IMR-90 (cell line): Measurements from ENCODE around the gene NFATC3. TPM values are rescaled to one million over a fixed set of nuclear protein-coding genes. Genes with fewer than 3 reads are reported as not detected.

ENCODE experiments used
- ATAC-seq: fragments of 200-7000 bp; cut with Tn5 transposase; 2 replicates; pipeline ENCODE4 v1.9.1; 2020; ENCODE audit warnings: low read depth, mild to moderate bottlenecking, moderate library complexity
- BruUV-seq: library from RNA; stranded (reverse); fragments of 400-500 nt; replicated peaks from 2 replicates; lab custom pipeline; 2021; lab: Mats Ljungman, UMichigan
- CTCF ChIA-PET: fragments of 300-600 bp; formaldehyde crosslinking; extraction: SDS; loops from one replicate; lab custom pipeline; 2021; ENCODE audit warnings: antibody characterized with exemption; lab: Yijun Ruan, JAX
- POLR2A ChIA-PET: fragments of 300-600 bp; sonication (Branson Sonifier 250); formaldehyde crosslinking; loops from one replicate; lab custom pipeline; 2022; ENCODE audit warnings: antibody characterized with exemption; ENCODE audit not compliant: unreplicated experiment; lab: Charles Lee
- DNase-seq: peaks from one replicate; pipeline ENCODE4 v3.0.0; 2013
- H2AFZ ChIP-seq: replicated peaks from 2 replicates; pipeline ENCODE3; 2013; ENCODE audit warnings: low read length, mild to moderate bottlenecking; ENCODE audit not compliant: poor library complexity
- H2AK5ac ChIP-seq: 2 replicates; pipeline ENCODE4 v1.6.1; 2013; ENCODE audit warnings: low read depth, low read length, inconsistent platforms
- H2AK9ac ChIP-seq: replicated peaks from 2 replicates; pipeline ENCODE3; 2013; ENCODE audit warnings: mild to moderate bottlenecking, low read depth, low read length, moderate library complexity; ENCODE audit not compliant: poor library complexity
- H2BK120ac ChIP-seq: 2 replicates; pipeline ENCODE4 v1.6.1; 2013; ENCODE audit warnings: low read depth, low read length, inconsistent platforms
- H2BK15ac ChIP-seq: 3 replicates; pipeline ENCODE4 v1.6.1; 2013; ENCODE audit warnings: low read depth, low read length, inconsistent platforms
- H2BK20ac ChIP-seq: 2 replicates; pipeline ENCODE4 v1.6.1; 2013; ENCODE audit warnings: low read depth, mild to moderate bottlenecking, inconsistent platforms, low read length, moderate library complexity
- H2BK5ac ChIP-seq: 2 replicates; pipeline ENCODE4 v1.6.1; 2013; ENCODE audit warnings: mild to moderate bottlenecking, low read depth, low read length, inconsistent platforms; ENCODE audit not compliant: poor library complexity, severe bottlenecking
- H3K14ac ChIP-seq: replicated peaks from 2 replicates; pipeline ENCODE4 v1.6.1; 2013; ENCODE audit warnings: low read depth, low read length, inconsistent platforms
- H3K18ac ChIP-seq: 2 replicates; pipeline ENCODE4 v1.6.1; 2013; ENCODE audit warnings: low read depth, low read length, control low read depth
- H3K23ac ChIP-seq: 2 replicates; pipeline ENCODE4 v1.6.1; 2013; ENCODE audit warnings: low read depth, low read length, inconsistent platforms
- H3K27ac ChIP-seq: 2 replicates; pipeline ENCODE4 v1.5.1; 2013; ENCODE audit warnings: mild to moderate bottlenecking, control low read depth, low read length; ENCODE audit not compliant: insufficient read depth
- H3K27me3 ChIP-seq: 2 replicates; pipeline ENCODE4 v1.6.1; 2013; ENCODE audit warnings: low read length; ENCODE audit not compliant: control insufficient read depth, insufficient read depth
- H3K36me3 ChIP-seq: 2 replicates; pipeline ENCODE4 v1.6.1; 2013; ENCODE audit warnings: low read length, mixed read lengths; ENCODE audit not compliant: control insufficient read depth, insufficient read depth
- H3K4ac ChIP-seq: 2 replicates; pipeline ENCODE4 v1.6.1; 2013; ENCODE audit warnings: low read depth, low read length, inconsistent platforms
- H3K4me1 ChIP-seq: 2 replicates; pipeline ENCODE4 v1.6.1; 2013; ENCODE audit warnings: low read length, mixed read lengths; ENCODE audit not compliant: control insufficient read depth, insufficient read depth
- H3K4me2 ChIP-seq: 2 replicates; pipeline ENCODE4 v1.6.1; 2013; ENCODE audit warnings: low read depth, mild to moderate bottlenecking, control low read depth, low read length, moderate library complexity
- H3K4me3 ChIP-seq: 2 replicates; pipeline ENCODE4 v1.5.1; 2013; ENCODE audit warnings: low read depth, mild to moderate bottlenecking, control low read depth, low read length, moderate library complexity; ENCODE audit not compliant: insufficient read depth
- H3K56ac ChIP-seq: 2 replicates; pipeline ENCODE4 v1.6.1; 2013; ENCODE audit warnings: low read length, inconsistent platforms; ENCODE audit not compliant: insufficient read depth; ENCODE audit errors: extremely low read depth
- H3K79me1 ChIP-seq, 2 experiments: 2 replicates each; pipeline ENCODE4 v1.6.1; 2013; ENCODE audit warnings: low read length in 2 of 2, inconsistent platforms in 1 of 2, low read depth in 1 of 2
- H3K9ac ChIP-seq: 2 replicates; pipeline ENCODE4 v1.6.1; 2013; ENCODE audit warnings: low read depth, low read length, control low read depth
- H3K9me1 ChIP-seq: 2 replicates; pipeline ENCODE4 v1.6.1; 2013; ENCODE audit warnings: low read length, inconsistent platforms; ENCODE audit not compliant: insufficient read depth
- H3K9me3 ChIP-seq: 2 replicates; pipeline ENCODE4 v1.6.1; 2013; ENCODE audit warnings: low read length; ENCODE audit not compliant: control insufficient read depth, insufficient read depth
- H4K20me1 ChIP-seq: 2 replicates; pipeline ENCODE4 v1.6.1; 2013; ENCODE audit warnings: low read length, inconsistent platforms; ENCODE audit not compliant: insufficient read depth
- H4K5ac ChIP-seq: 2 replicates; pipeline ENCODE4 v1.6.1; 2013; ENCODE audit warnings: mild to moderate bottlenecking, low read depth, low read length, control low read depth
- H4K8ac ChIP-seq, 2 experiments: 2 replicates each; pipeline ENCODE4 v1.6.1; 2013; ENCODE audit warnings: low read depth in 2 of 2, low read length in 2 of 2, control low read depth in 1 of 2, inconsistent platforms in 1 of 2
- H4K91ac ChIP-seq: 2 replicates; pipeline ENCODE4 v1.6.1; 2013; ENCODE audit warnings: low read depth, low read length, inconsistent platforms; ENCODE audit not compliant: insufficient read depth
- BHLHE40 ChIP-seq: fragments of 150-350 bp; IDR thresholded peaks from 2 replicates; pipeline ENCODE4 v1.6.1; 2016; ENCODE audit warnings: mild to moderate bottlenecking, low read depth, low read length
- CHD1 ChIP-seq: IDR thresholded peaks from 2 replicates; pipeline ENCODE4 v1.6.1; 2012; ENCODE audit warnings: low read depth, low read length, improper control_type of control experiment
- CTCF ChIP-seq: conservative IDR thresholded peaks from 2 replicates; pipeline ENCODE4 v1.5.1; 2012; ENCODE audit warnings: mild to moderate bottlenecking, low read depth, low read length, improper control_type of control experiment
- ELK1 ChIP-seq: fragments of 150-350 bp; IDR thresholded peaks from 2 replicates; pipeline ENCODE4 v1.6.1; 2016; ENCODE audit warnings: low read depth, mild to moderate bottlenecking, low read length, moderate library complexity, borderline replicate concordance
- FOS ChIP-seq: fragments of 150-350 bp; IDR thresholded peaks from 2 replicates; pipeline ENCODE4 v1.6.1; 2016; ENCODE audit warnings: low read depth, low read length
- MAFK ChIP-seq: IDR thresholded peaks from 2 replicates; pipeline ENCODE4 v1.6.1; 2012; ENCODE audit warnings: low read depth, low read length, improper control_type of control experiment
- MAZ ChIP-seq: IDR thresholded peaks from 2 replicates; pipeline ENCODE4 v1.6.1; 2012; ENCODE audit warnings: low read depth, mild to moderate bottlenecking, low read length, improper control_type of control experiment, moderate library complexity, borderline replicate concordance
- MXI1 ChIP-seq: IDR thresholded peaks from 2 replicates; pipeline ENCODE4 v1.6.1; 2012; ENCODE audit warnings: low read depth, mild to moderate bottlenecking, low read length, moderate library complexity, borderline replicate concordance
- NFE2L2 ChIP-seq: fragments of 150-350 bp; IDR thresholded peaks from 2 replicates; pipeline ENCODE4 v1.6.1; 2016; ENCODE audit warnings: low read depth, mild to moderate bottlenecking, low read length
- POLR2A ChIP-seq: IDR thresholded peaks from 2 replicates; pipeline ENCODE4 v1.6.1; 2012; ENCODE audit warnings: mild to moderate bottlenecking, low read depth, low read length
- RAD21 ChIP-seq: IDR thresholded peaks from 2 replicates; pipeline ENCODE4 v1.6.1; 2012; ENCODE audit warnings: low read length, improper control_type of control experiment
- RCOR1 ChIP-seq: IDR thresholded peaks from 2 replicates; pipeline ENCODE4 v1.6.1; 2012; ENCODE audit warnings: mild to moderate bottlenecking, low read length, improper control_type of control experiment; ENCODE audit not compliant: insufficient replicate concordance
- RFX5 ChIP-seq: IDR thresholded peaks from 2 replicates; pipeline ENCODE4 v1.8.0; 2012; ENCODE audit warnings: low read depth, mild to moderate bottlenecking, low read length, moderate library complexity
- USF2 ChIP-seq: fragments of 150-350 bp; IDR thresholded peaks from 2 replicates; pipeline ENCODE4 v1.6.1; 2017; ENCODE audit warnings: mild to moderate bottlenecking, antibody characterized with exemption, low read length, low read depth
- WGBS, 2 experiments: methylation state at CpG; one replicate each; pipeline versions ENCODE4 v1.1.5 to v1.1.7; 2013; ENCODE audit warnings: missing lambda C conversion rate in 2 of 2; ENCODE audit not compliant: insufficient read length in 1 of 2; ENCODE audit errors: extremely low coverage in 2 of 2; 5-methylcytosine and 5-hydroxymethylcytosine counted together
- dilution Hi-C: fragments of 300-500 bp; cut with HindIII; formaldehyde crosslinking; loops from one replicate; pipeline ENCODE4 v1.14.3; 2018; ENCODE audit warnings: low sequenced_read_pairs; ENCODE audit not compliant: unreplicated experiment
- in situ Hi-C: fragments of 300-500 bp; cut with MboI; formaldehyde crosslinking; loops from 3 replicates; pipeline ENCODE4 v1.14.3; 2019; ENCODE audit warnings: low sequenced_read_pairs, inconsistent platforms, mixed read lengths
- intact Hi-C: fragments of 100-400 bp; cut with micrococcal nuclease; formaldehyde crosslinking; loops from 2 replicates; pipeline ENCODE4 v1.10.0; 2022
- polyA plus RNA-seq, 3 experiments: library from polyadenylated mRNA; depleted of rRNA; stranded (reverse); fragments of >200 nt; gene quantifications; 2 replicates each; pipeline ENCODE4 v1.2.3, GENCODE V29; 2012; ENCODE audit warnings: low replicate concordance in 1 of 3
- total RNA-seq: library from RNA; depleted of rRNA; stranded (reverse); fragments of >200 nt; gene quantifications from 2 replicates; pipeline ENCODE4 v1.2.3, GENCODE V29; 2012

Gene NFATC3
- total and polyA plus RNA-seq, 2 of the 4 experiments (the other 2 are of a cell fraction), result 6.3 to 21.5 TPM

- CTCF ChIA-PET, result interaction anchor here (0.6 to 1.1 kb wide), 6 partner anchors 20 to 166 kb away, joined by 3 to 10 read pairs (median 4); partner anchors contain the start of gene NFATC3
- Histone ChIP-seq H3K9me3 (no peaks in the 10 kb centered on the region), H3K27me3 (no peaks in the 10 kb centered on the region), H2BK120ac (peak overlapping the region; percentile 45; the same call in 1 of the 2 replicates), H4K91ac (0 out of 2 replicates have a peak overlapping the region, but pooled peaks have one; percentile 43), H3K56ac (no peak overlapping the region), H4K5ac (no peak overlapping the region), H3K4me3 (no peak overlapping the region), H3K79me1 (0 out of 4 replicates have a peak, but pooled peaks cover 0 to 5% of the 10 kb centered on the region in 2 experiments), H4K8ac (peak overlapping the region in 1 of 2 experiments; percentile 84; a peak in 2 of 4 replicates), H2BK20ac (no peak overlapping the region), H2AK9ac (peak overlapping the region; percentile 85), H2AFZ (peak overlapping the region; percentile 68), H4K20me1 (peaks cover 23% of the 10 kb centered on the region), H2BK5ac (peak overlapping the region; percentile 79), H3K18ac (no peak overlapping the region), H3K4me1 (peaks cover 16% of the 10 kb centered on the region), H3K27ac (peak overlapping the region; percentile 62), H3K9ac (peak overlapping the region; percentile 34; the same call in 1 of the 2 replicates), H3K9me1 (peaks cover 14% of the 10 kb centered on the region), H3K36me3 (peaks cover 12% of the 10 kb centered on the region; the same call in 1 of the 2 replicates), H2AK5ac (peak overlapping the region; percentile 92), H2BK15ac (peak overlapping the region; percentile 13; the same call in 1 of the 3 replicates), H3K4me2 (peak overlapping the region; percentile 42; the same call in 1 of the 2 replicates), H3K4ac (peak overlapping the region; percentile 65), H3K14ac (peak overlapping the region; percentile 45), H3K23ac (no peak overlapping the region)
- dilution Hi-C loops, result no loop called here
- DNase-seq (peak; percentile 91), ATAC-seq (peak; percentile 86)
- intact Hi-C loops, result loop anchor here (1.0 kb wide), 1 partner anchor 164 kb away; no protein-coding TSS in a partner anchor
- in situ Hi-C loops, result no loop called here
- no CpG with 5 or more reads among the region's 2 CpGs for WGBS, 2 experiments
- BruUV-seq, result no TSS peak
- POLR2A ChIA-PET, result interaction anchor here (0.6 to 0.7 kb wide), 2 partner anchors 303 to 859 kb away, joined by 3 to 8 read pairs; no protein-coding TSS in a partner anchor
- TF ChIP-seq FOS (peak; percentile 38), ELK1 (no peak), MXI1 (no peak), BHLHE40 (peak; percentile 78), CHD1 (no peak), CTCF (peak; percentile 88), USF2 (no peak), MAZ (no peak), RCOR1 (peak; percentile 66), RFX5 (0 out of 2 replicates have a peak, but pooled peaks have one; percentile 7), NFE2L2 (peak; percentile 59; the same call in 1 of the 2 replicates), MAFK (no peak), POLR2A (no peak), RAD21 (peak; percentile 65)
Measured at GRCh38 chr16:68064791-68065365, 20.3 kb upstream of the NFATC3 start.
